SU-DHL-6 (cell line): Measurements from ENCODE around the gene GARNL3.

ENCODE experiments used
- H2AFZ ChIP-seq: fragments of 200-600 bp; sonication (generic); 2 replicates; pipeline ENCODE4 v1.6.1; 2014; ENCODE audit warnings: low read depth, mild to moderate bottlenecking, moderate library complexity, mixed read lengths, antibody characterized with exemption, low read length; ENCODE audit not compliant: severe bottlenecking
- H3F3A ChIP-seq: fragments of 200-600 bp; shearing (Covaris generic); 2 replicates; pipeline ENCODE4 v1.6.0; 2016; ENCODE audit warnings: antibody characterized with exemption, mild to moderate bottlenecking; ENCODE audit not compliant: insufficient read depth
- H3K27ac ChIP-seq: fragments of 200-600 bp; sonication (generic); 2 replicates; pipeline ENCODE4 v1.5.1; 2016; ENCODE audit warnings: low read depth, mild to moderate bottlenecking, low read length, moderate library complexity, mixed read lengths
- H3K27me3 ChIP-seq: fragments of 200-600 bp; sonication (generic), shearing (Covaris generic); 2 replicates; pipeline ENCODE4 v1.6.0; 2014; ENCODE audit warnings: mild to moderate bottlenecking, low read length
- H3K36me3 ChIP-seq: fragments of 200-600 bp; sonication (generic); 2 replicates; pipeline ENCODE4 v1.6.1; 2014; ENCODE audit warnings: mild to moderate bottlenecking, low read length, mixed read lengths
- H3K4me2 ChIP-seq: fragments of 300-600, 200-600 bp; shearing (Covaris generic), sonication (generic); 2 replicates; pipeline ENCODE4 v1.6.0; 2014; ENCODE audit warnings: low read length, low read depth, mild to moderate bottlenecking; ENCODE audit not compliant: poor library complexity, severe bottlenecking
- H3K4me3 ChIP-seq: fragments of 200-600 bp; sonication (generic); 2 replicates; pipeline ENCODE4 v1.5.1; 2014; ENCODE audit warnings: antibody characterized with exemption, low read length, mild to moderate bottlenecking, mixed read lengths; ENCODE audit not compliant: insufficient read depth, poor library complexity, severe bottlenecking
- H3K79me2 ChIP-seq: fragments of 200-600 bp; sonication (generic); 2 replicates; pipeline ENCODE4 v1.6.1; 2014; ENCODE audit warnings: mild to moderate bottlenecking, low read length, moderate library complexity; ENCODE audit not compliant: insufficient read depth
- H3K9ac ChIP-seq: fragments of 200-600 bp; sonication (generic); 2 replicates; pipeline ENCODE4 v1.7.0; 2014; ENCODE audit warnings: mild to moderate bottlenecking, low read length
- H3K9me2 ChIP-seq: fragments of 200-600 bp; sonication (generic); replicated peaks from 2 replicates; pipeline ENCODE4 v1.6.1; 2014; ENCODE audit warnings: low read length; ENCODE audit not compliant: insufficient read depth
- H3K9me3 ChIP-seq: fragments of 200-600 bp; sonication (generic); 2 replicates; pipeline ENCODE4 v1.6.1; 2014; ENCODE audit warnings: low read length, mixed read lengths; ENCODE audit not compliant: insufficient read depth
- H4K20me1 ChIP-seq: fragments of 200-600 bp; sonication (generic); 2 replicates; pipeline ENCODE4 v1.6.1; 2014; ENCODE audit warnings: low read depth, mild to moderate bottlenecking, antibody characterized with exemption, low read length, moderate library complexity, mixed read lengths
- EZH2phosphoT487 ChIP-seq: fragments of 200-600 bp; sonication (generic), shearing (Covaris generic); conservative IDR thresholded peaks from 2 replicates; pipeline ENCODE4 v1.6.1; 2018; ENCODE audit warnings: mild to moderate bottlenecking, antibody characterized with exemption, low read length, moderate library complexity, mixed read lengths
- TF ChIP-seq, protein P1 (sequence below): fragments of 200-600 bp; sonication (generic); IDR thresholded peaks from one replicate; pipeline ENCODE4 v1.5.1; 2017; ENCODE audit warnings: antibody characterized with exemption, mild to moderate bottlenecking, low read length, moderate library complexity; ENCODE audit not compliant: insufficient read depth, poor library complexity, severe bottlenecking

The GARNL3 gene

DNA sequence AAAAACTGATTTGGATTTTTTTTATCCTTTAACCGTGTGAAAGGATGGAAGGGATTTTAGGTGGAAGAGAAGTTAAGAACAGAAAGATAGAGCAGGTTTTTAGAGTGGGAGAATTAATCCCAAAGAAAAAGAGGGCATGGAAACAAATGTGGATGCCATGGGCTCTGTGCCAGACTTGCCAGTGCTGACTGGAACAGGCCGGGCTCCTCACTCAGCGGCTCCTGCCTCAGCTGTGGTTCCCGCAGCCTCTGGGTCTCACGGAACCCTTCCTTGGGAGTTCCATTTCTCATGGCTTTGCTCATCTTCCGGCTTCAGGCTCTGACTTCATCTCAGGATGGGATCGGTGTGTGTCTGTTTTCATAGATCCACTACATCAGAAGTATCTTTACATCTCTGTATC lies 102.0 kb downstream of the GARNL3 start:
- Histone ChIP-seq H3K9ac (no peak overlapping the region), H3K9me2 (no peaks in the 10 kb centered on the region), H3K79me2 (no peaks in the 10 kb centered on the region), H3K9me3 (no peaks in the 10 kb centered on the region), H4K20me1 (no peaks in the 10 kb centered on the region), H3F3A (no peaks in the 10 kb centered on the region), H3K36me3 (no peaks in the 10 kb centered on the region), H3K27me3 (no peaks in the 10 kb centered on the region), H3K27ac (no peak overlapping the region), H2AFZ (no peak overlapping the region), H3K4me3 (no peak overlapping the region), H3K4me2 (no peak overlapping the region)
- TF ChIP-seq EZH2phosphoT487: no peak
- TF ChIP-seq, protein P1, sequence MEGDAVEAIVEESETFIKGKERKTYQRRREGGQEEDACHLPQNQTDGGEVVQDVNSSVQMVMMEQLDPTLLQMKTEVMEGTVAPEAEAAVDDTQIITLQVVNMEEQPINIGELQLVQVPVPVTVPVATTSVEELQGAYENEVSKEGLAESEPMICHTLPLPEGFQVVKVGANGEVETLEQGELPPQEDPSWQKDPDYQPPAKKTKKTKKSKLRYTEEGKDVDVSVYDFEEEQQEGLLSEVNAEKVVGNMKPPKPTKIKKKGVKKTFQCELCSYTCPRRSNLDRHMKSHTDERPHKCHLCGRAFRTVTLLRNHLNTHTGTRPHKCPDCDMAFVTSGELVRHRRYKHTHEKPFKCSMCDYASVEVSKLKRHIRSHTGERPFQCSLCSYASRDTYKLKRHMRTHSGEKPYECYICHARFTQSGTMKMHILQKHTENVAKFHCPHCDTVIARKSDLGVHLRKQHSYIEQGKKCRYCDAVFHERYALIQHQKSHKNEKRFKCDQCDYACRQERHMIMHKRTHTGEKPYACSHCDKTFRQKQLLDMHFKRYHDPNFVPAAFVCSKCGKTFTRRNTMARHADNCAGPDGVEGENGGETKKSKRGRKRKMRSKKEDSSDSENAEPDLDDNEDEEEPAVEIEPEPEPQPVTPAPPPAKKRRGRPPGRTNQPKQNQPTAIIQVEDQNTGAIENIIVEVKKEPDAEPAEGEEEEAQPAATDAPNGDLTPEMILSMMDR: no peak

DNA sequence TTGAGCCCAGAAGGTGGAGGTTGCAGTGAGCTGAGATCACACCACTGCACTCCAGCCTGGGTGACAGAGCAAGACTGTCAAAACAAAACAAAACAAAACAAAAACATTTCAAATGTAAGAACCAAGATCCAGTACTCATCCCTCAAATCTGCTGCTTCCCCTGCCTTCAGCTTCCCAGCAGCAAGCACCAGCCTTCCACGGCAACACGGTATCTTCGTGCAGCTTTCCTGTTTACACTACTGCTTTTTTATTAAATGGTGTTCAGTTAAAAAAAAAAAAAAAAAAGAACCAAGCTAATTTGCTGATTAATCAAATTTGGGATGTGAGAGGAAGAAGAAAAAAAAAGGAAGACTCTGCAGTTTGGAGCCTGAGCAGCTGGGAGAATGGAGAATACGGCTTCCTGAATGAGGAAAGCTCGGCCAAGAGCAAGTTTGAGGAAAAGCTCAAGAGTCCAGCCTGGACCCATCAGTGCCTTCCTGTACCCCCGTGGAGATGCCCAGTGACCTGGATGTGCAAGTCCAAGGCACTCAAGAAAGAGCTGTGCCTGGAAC lies 104.4 kb downstream of the GARNL3 start:
- no peak overlapping the region for H3K9ac ChIP-seq
- no peak overlapping the region for H3K4me3 ChIP-seq
- H3K27me3 ChIP-seq: no peaks in the 10 kb centered on the region
- H3K9me3 ChIP-seq: no peaks in the 10 kb centered on the region
- no peaks in the 10 kb centered on the region for H3K36me3 ChIP-seq
- no peak overlapping the region for H3K4me2 ChIP-seq
- H3F3A ChIP-seq: no peaks in the 10 kb centered on the region
- H3K27ac ChIP-seq: no peak overlapping the region
- H4K20me1 ChIP-seq: no peaks in the 10 kb centered on the region
- H3K79me2 ChIP-seq: no peaks in the 10 kb centered on the region
- no peaks in the 10 kb centered on the region for H3K9me2 ChIP-seq
- TF ChIP-seq, protein P1: no peak
- no peak for TF ChIP-seq EZH2phosphoT487
- H2AFZ ChIP-seq: no peak overlapping the region

DNA sequence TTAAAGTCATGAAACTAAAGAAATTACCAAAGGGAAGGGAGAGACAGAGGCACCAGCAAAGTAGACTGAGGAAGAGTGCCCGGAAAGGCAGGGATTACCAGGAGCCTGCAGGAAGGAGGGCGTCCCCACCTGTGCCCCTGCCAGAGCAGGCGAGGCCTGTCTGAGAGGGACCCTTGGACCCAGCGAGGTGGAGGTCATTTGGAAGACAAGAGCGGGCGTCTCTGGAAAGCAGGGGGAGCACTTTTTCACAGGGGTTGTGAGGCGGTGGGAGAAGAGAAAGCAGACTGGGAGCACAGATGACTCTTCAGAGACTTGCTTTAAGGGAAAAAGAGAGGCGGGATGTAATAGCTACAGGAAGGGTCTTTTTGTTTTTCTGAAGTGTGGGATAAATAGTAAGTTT lies 104.9 kb downstream of the GARNL3 start:
- Histone ChIP-seq H3K79me2 (no peaks in the 10 kb centered on the region), H3K27ac (no peak overlapping the region), H2AFZ (no peak overlapping the region), H4K20me1 (no peaks in the 10 kb centered on the region), H3K36me3 (no peaks in the 10 kb centered on the region), H3K4me3 (no peak overlapping the region), H3K9me3 (no peaks in the 10 kb centered on the region), H3K27me3 (no peaks in the 10 kb centered on the region), H3K4me2 (no peak overlapping the region), H3F3A (no peaks in the 10 kb centered on the region), H3K9me2 (no peaks in the 10 kb centered on the region), H3K9ac (no peak overlapping the region)
- TF ChIP-seq EZH2phosphoT487: no peak
- TF ChIP-seq, protein P1: no peak

DNA sequence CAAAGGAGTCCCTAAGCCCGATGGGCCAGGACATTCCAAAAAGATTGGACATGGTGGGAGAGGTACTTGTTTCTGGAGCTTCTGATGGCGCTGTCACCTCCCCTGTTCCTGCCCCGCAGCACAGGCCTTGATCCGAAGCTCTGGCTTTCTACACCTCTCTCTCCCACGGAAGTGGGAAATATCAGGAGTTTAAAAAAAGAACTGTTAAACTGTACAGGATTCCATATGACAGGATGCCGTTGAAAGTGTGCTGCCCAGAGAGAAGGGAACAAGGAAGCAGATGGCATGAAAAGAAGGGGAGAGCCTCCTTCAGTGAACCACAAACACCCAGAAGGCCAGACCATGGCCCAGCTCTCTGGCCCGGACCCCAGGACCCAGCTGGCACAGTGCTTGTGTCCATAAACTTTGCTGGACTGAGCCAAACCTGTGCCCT lies 105.6 kb downstream of the GARNL3 start:
- TF ChIP-seq, protein P1: no peak
- no peak for TF ChIP-seq EZH2phosphoT487
- H3K79me2 ChIP-seq: no peaks in the 10 kb centered on the region
- H3K4me2 ChIP-seq: no peak overlapping the region
- H3K36me3 ChIP-seq: no peaks in the 10 kb centered on the region
- H3K9me2 ChIP-seq: no peaks in the 10 kb centered on the region
- no peak overlapping the region for H3K27ac ChIP-seq
- no peak overlapping the region for H3K9ac ChIP-seq
- H3F3A ChIP-seq: no peaks in the 10 kb centered on the region
- H4K20me1 ChIP-seq: no peaks in the 10 kb centered on the region
- H2AFZ ChIP-seq: no peak overlapping the region
- no peaks in the 10 kb centered on the region for H3K9me3 ChIP-seq
- no peak overlapping the region for H3K4me3 ChIP-seq
- H3K27me3 ChIP-seq: no peaks in the 10 kb centered on the region
